SK-N-SH (cell line): ENCODE measurements around the gene PHIP. TPM values are rescaled to one million over a fixed set of nuclear protein-coding genes. Genes with fewer than 3 reads are reported as not detected.

ENCODE experiments used
- CTCF ChIA-PET: fragments of 300-600, 350-600 bp; formaldehyde crosslinking; extraction: SDS; loops from one replicate; lab custom pipeline; 2021; lab: Yijun Ruan, JAX
- POLR2A ChIA-PET: fragments of 350-600 bp; sonication (Branson Sonifier 250); formaldehyde crosslinking; extraction: SDS; loops from one replicate; lab custom pipeline; 2020; ENCODE audit warnings: antibody characterized with exemption, inconsistent platforms; lab: Yijun Ruan, JAX
- DNase-seq: peaks from one replicate; pipeline ENCODE4 v3.0.0; 2012
- H2AFZ ChIP-seq: fragments of 200-600 bp; sonication (generic); 2 replicates; pipeline ENCODE4 v1.8.1; 2016; ENCODE audit warnings: antibody characterized with exemption, mild to moderate bottlenecking, low read depth
- H3F3A ChIP-seq: fragments of 200-600 bp; sonication (generic); replicated peaks from 2 replicates; pipeline ENCODE3; 2016; ENCODE audit warnings: antibody characterized with exemption, mild to moderate bottlenecking; ENCODE audit not compliant: insufficient read depth
- H3K27ac ChIP-seq, 2 experiments: fragments of 200-500 bp in 1 of 2; fragments of 200-600 bp in 1 of 2; sonication (Bioruptor generic) in 1 of 2; sonication (generic), shearing (Covaris generic) in 1 of 2; 2 replicates each; pipeline versions ENCODE4 v1.5.1 to v1.6.1; 2014 to 2016; ENCODE audit warnings: low read depth in 2 of 2, inconsistent platforms in 1 of 2, low read length in 1 of 2, mild to moderate bottlenecking in 1 of 2, mixed read lengths in 1 of 2
- H3K27me3 ChIP-seq: fragments of 200-600 bp; sonication (generic), shearing (Covaris generic); 2 replicates; pipeline ENCODE4 v1.6.1; 2016; ENCODE audit warnings: mixed run types; ENCODE audit not compliant: insufficient read depth
- H3K36me3 ChIP-seq, 2 experiments: fragments of 200-500 bp in 1 of 2; fragments of 200-600 bp in 1 of 2; sonication (Bioruptor generic) in 1 of 2; sonication (generic) in 1 of 2; replicated peaks in 1 of 2; 2 replicates each; pipeline versions ENCODE3 to v1.5.1; 2014 to 2016; ENCODE audit warnings: low read length in 1 of 2, mild to moderate bottlenecking in 1 of 2; ENCODE audit not compliant: insufficient read depth in 2 of 2, control insufficient read depth in 1 of 2
- H3K4me1 ChIP-seq, 2 experiments: fragments of 200-500 bp in 1 of 2; fragments of 200-600 bp in 1 of 2; sonication (Bioruptor generic) in 1 of 2; sonication (generic), shearing (Covaris generic) in 1 of 2; 2 replicates each; pipeline versions ENCODE4 v1.5.1 to v1.6.1; 2014 to 2016; ENCODE audit warnings: low read depth in 1 of 2, low read length in 1 of 2, mixed run types in 1 of 2; ENCODE audit not compliant: insufficient read depth in 2 of 2, control insufficient read depth in 1 of 2
- H3K4me2 ChIP-seq: fragments of 200-600 bp; sonication (generic), shearing (Covaris generic); 2 replicates; pipeline ENCODE4 v1.6.1; 2017; ENCODE audit warnings: mixed run types
- H3K4me3 ChIP-seq, 2 experiments: fragments of 200-500 bp in 1 of 2; fragments of 200-600 bp in 1 of 2; sonication (Bioruptor generic) in 1 of 2; sonication (generic), shearing (Covaris generic) in 1 of 2; 2 replicates each; pipeline versions ENCODE4 v1.5.1 to v1.8.1; 2014 to 2016; ENCODE audit warnings: low read depth in 2 of 2, inconsistent platforms in 1 of 2, low read length in 1 of 2, mild to moderate bottlenecking in 1 of 2, mixed read lengths in 1 of 2, moderate library complexity in 1 of 2
- H3K79me2 ChIP-seq: fragments of 200-600 bp; sonication (generic); 2 replicates; pipeline ENCODE4 v1.8.1; 2017; ENCODE audit warnings: mild to moderate bottlenecking; ENCODE audit not compliant: insufficient read depth
- H3K9ac ChIP-seq: fragments of 200-600 bp; sonication (generic); 2 replicates; pipeline ENCODE4 v1.6.1; 2017; ENCODE audit warnings: mixed run types
- H3K9me2 ChIP-seq: fragments of 200-600 bp; sonication (generic); 2 replicates; pipeline ENCODE4 v1.6.1; 2017; ENCODE audit warnings: mixed run types
- H3K9me3 ChIP-seq: fragments of 200-600 bp; sonication (generic); 2 replicates; pipeline ENCODE4 v1.6.1; 2017; ENCODE audit warnings: mixed run types, mild to moderate bottlenecking, moderate library complexity
- H4K20me1 ChIP-seq: fragments of 200-600 bp; sonication (generic); 2 replicates; pipeline ENCODE4 v1.6.1; 2017; ENCODE audit warnings: mild to moderate bottlenecking, mixed run types; ENCODE audit not compliant: insufficient read depth
- CHD2 ChIP-seq: fragments of 150-350 bp; IDR thresholded peaks from 2 replicates; pipeline ENCODE4 v1.6.1; 2018; ENCODE audit warnings: low read length; ENCODE audit not compliant: partially characterized antibody
- GABPA ChIP-seq: IDR thresholded peaks from 2 replicates; pipeline ENCODE4 v1.4.0; 2012; ENCODE audit warnings: low read depth, mild to moderate bottlenecking
- GATA2 ChIP-seq: sonication (generic); formaldehyde crosslinking; IDR thresholded peaks from 2 replicates; pipeline ENCODE4 v1.5.0; 2020; ENCODE audit warnings: mild to moderate bottlenecking, missing genetic modification reagents
- POLR2AphosphoS5 ChIP-seq: IDR thresholded peaks from 2 replicates; pipeline ENCODE4 v1.6.1; 2012; ENCODE audit warnings: low read depth, low read length
- RCOR1 ChIP-seq: fragments of 150-350 bp; IDR thresholded peaks from 2 replicates; pipeline ENCODE4 v1.6.1; 2017; ENCODE audit warnings: antibody characterized with exemption, low read length
- RFX5 ChIP-seq: IDR thresholded peaks from 2 replicates; pipeline ENCODE4 v1.6.1; 2012; ENCODE audit warnings: mild to moderate bottlenecking, improper control_type of control experiment, low read length
- WGBS: methylation state at CpG from one replicate; pipeline ENCODE4 v1.1.6; 2017; ENCODE audit warnings: low lambda C conversion rate; 5-methylcytosine and 5-hydroxymethylcytosine counted together
- polyA plus RNA-seq, 3 experiments: library from polyadenylated mRNA; depleted of rRNA; stranded (reverse); fragments of >200 nt; gene quantifications; 2 replicates each; pipeline ENCODE4 v1.2.3, GENCODE V29; 2012
- TF ChIP-seq, protein P1 (sequence below): IDR thresholded peaks from 2 replicates; pipeline ENCODE4 v1.4.0; 2012; ENCODE audit warnings: low read depth
- TF ChIP-seq, protein P2 (sequence below): IDR thresholded peaks from 2 replicates; pipeline ENCODE4; 2012
- TF ChIP-seq, protein P3 (sequence below): fragments of 150-350 bp; IDR thresholded peaks from 2 replicates; pipeline ENCODE4 v1.6.1; 2016; ENCODE audit warnings: mild to moderate bottlenecking, low read depth, low read length
- TF ChIP-seq, protein P4 (sequence below): fragments of 200-600 bp; sonication (generic); IDR thresholded peaks from 2 replicates; pipeline ENCODE4 v1.6.1; 2017; ENCODE audit warnings: antibody characterized with exemption, mild to moderate bottlenecking, moderate library complexity

The PHIP gene
- polyA plus RNA-seq, 1 of the 3 experiments (the other 2 are of a cell fraction), result 1.7 TPM

DNA sequence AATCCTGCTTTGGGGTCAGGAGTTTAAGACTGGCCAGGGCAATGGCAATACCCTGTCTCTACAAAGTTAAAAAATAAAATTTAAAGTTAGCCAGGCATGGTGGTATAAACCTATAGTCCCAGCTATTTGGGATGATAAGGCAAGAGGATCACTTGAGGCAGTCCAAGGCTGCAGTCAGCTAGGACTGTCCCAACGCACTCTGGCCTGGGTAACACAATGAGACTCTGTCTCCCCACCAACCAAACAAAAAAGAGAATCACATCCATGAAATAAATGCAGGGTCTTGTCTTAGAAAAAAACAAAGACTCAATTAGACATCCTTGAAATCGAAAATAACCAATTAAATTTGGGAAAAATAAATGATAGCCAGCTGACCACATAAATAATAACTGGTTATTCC lies 88.9 kb downstream of the PHIP start (continued):
- TF ChIP-seq, protein P1, sequence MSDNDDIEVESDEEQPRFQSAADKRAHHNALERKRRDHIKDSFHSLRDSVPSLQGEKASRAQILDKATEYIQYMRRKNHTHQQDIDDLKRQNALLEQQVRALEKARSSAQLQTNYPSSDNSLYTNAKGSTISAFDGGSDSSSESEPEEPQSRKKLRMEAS, result no peak
- TF ChIP-seq POLR2AphosphoS5, result no peak
- TF ChIP-seq, protein P2, sequence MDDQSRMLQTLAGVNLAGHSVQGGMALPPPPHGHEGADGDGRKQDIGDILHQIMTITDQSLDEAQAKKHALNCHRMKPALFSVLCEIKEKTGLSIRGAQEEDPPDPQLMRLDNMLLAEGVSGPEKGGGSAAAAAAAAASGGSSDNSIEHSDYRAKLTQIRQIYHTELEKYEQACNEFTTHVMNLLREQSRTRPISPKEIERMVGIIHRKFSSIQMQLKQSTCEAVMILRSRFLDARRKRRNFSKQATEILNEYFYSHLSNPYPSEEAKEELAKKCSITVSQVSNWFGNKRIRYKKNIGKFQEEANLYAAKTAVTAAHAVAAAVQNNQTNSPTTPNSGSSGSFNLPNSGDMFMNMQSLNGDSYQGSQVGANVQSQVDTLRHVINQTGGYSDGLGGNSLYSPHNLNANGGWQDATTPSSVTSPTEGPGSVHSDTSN, result no peak
- TF ChIP-seq CHD2, result no peak
- TF ChIP-seq GABPA, result no peak

DNA sequence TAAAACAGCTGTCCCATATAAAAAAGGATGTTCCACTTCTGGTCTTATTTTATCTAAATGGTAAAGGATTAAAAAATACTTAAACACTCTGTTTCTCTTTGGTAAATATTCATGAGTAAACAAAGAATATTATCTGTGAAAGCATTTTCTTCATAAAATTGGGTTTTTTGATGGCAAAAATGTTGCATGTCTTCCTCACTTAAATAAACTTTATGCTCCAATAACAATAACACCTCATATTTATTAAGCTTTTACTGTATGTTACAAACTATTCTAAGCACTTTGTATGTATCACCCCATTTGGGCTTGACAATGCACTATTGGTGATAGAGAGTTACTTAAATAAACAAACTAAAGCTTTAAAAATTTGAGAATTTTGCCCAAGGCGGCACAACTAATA lies 91.9 kb downstream of the PHIP start:
- POLR2A ChIA-PET, result no interaction called here
- no peak overlapping the region for H3K4me2 ChIP-seq
- CTCF ChIA-PET, result interaction anchor here (0.8 kb wide), 1 partner anchor 132 kb away, joined by 3 read pairs; no protein-coding TSS in a partner anchor

More for the DNA sequence above, 91.9 kb downstream of the PHIP start:
- Histone ChIP-seq H3K4me3 (no peak overlapping the region), H2AFZ (no peak overlapping the region), H3K9me3 (no peaks in the 10 kb centered on the region), H3K36me3 (peaks cover 76 to 81% of the 10 kb centered on the region in 2 experiments), H3K4me1 (no peaks in the 10 kb centered on the region), H3K9ac (no peak overlapping the region), H3F3A (peaks cover 3% of the 10 kb centered on the region), H3K27ac (no peak overlapping the region)
- 93% methylated on average over 1 of the region's 1 CpG for WGBS
- TF ChIP-seq, protein P3, sequence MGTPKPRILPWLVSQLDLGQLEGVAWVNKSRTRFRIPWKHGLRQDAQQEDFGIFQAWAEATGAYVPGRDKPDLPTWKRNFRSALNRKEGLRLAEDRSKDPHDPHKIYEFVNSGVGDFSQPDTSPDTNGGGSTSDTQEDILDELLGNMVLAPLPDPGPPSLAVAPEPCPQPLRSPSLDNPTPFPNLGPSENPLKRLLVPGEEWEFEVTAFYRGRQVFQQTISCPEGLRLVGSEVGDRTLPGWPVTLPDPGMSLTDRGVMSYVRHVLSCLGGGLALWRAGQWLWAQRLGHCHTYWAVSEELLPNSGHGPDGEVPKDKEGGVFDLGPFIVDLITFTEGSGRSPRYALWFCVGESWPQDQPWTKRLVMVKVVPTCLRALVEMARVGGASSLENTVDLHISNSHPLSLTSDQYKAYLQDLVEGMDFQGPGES, result no peak
- TF ChIP-seq, protein P1, result no peak
- TF ChIP-seq GATA2 (CRISPR knock-in tag) (no peak), RCOR1 (no peak), RFX5 (no peak)
- TF ChIP-seq, protein P4, sequence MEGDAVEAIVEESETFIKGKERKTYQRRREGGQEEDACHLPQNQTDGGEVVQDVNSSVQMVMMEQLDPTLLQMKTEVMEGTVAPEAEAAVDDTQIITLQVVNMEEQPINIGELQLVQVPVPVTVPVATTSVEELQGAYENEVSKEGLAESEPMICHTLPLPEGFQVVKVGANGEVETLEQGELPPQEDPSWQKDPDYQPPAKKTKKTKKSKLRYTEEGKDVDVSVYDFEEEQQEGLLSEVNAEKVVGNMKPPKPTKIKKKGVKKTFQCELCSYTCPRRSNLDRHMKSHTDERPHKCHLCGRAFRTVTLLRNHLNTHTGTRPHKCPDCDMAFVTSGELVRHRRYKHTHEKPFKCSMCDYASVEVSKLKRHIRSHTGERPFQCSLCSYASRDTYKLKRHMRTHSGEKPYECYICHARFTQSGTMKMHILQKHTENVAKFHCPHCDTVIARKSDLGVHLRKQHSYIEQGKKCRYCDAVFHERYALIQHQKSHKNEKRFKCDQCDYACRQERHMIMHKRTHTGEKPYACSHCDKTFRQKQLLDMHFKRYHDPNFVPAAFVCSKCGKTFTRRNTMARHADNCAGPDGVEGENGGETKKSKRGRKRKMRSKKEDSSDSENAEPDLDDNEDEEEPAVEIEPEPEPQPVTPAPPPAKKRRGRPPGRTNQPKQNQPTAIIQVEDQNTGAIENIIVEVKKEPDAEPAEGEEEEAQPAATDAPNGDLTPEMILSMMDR, result no peak
- TF ChIP-seq, all 33 proteins: peak for 0
- H3K79me2 ChIP-seq, result no peaks in the 10 kb centered on the region
- DNase-seq, result no peak
- H3K27me3 ChIP-seq, result no peaks in the 10 kb centered on the region
- H4K20me1 ChIP-seq, result no peaks in the 10 kb centered on the region
- no peaks in the 10 kb centered on the region; the same call in 1 of the 2 replicates for H3K9me2 ChIP-seq
